ENCODE measurements around the gene OR13C8. TPM values are rescaled to one million over a fixed set of nuclear protein-coding genes. Genes with fewer than 3 reads are reported as not detected.

The OR13C8 gene
- total and polyA plus RNA-seq, 2 of the 8 experiments (the other 6 are each of a cell fraction or from before 2014, with no cell fraction given): not detected

GRCh38 chr9:104536756-104537155, 32.2 kb upstream of the OR13C8 start, which contains the start of gene OR13C3 (continued):
- TF ChIP-seq SRF (IDR thresholded peaks at IDR 0.05; ENCODE audit: low read depth, low read length) (no peak), SAP30 (IDR thresholded peaks at IDR 0.05; ENCODE audit: insufficient read depth, insufficient replicate concordance, low read length) (no peak), CHD1 (IDR thresholded peaks at IDR 0.05; ENCODE audit: low read depth, low read length) (no peak), TAF1 (IDR thresholded peaks at IDR 0.05; ENCODE audit: low read depth, low read length) (no peak)
